SU-DHL-6 (cell line): ENCODE results near the gene SDR42E1.

Source experiments
- EZH2phosphoT487 ChIP-seq: fragments of 200-600 bp; sonication (generic), shearing (Covaris generic); conservative IDR thresholded peaks from 2 replicates; pipeline ENCODE4 v1.6.1; 2018; ENCODE audit warnings: mild to moderate bottlenecking, antibody characterized with exemption, low read length, moderate library complexity, mixed read lengths
- TF ChIP-seq, protein P1 (sequence below): fragments of 200-600 bp; sonication (generic); IDR thresholded peaks from one replicate; pipeline ENCODE4 v1.5.1; 2017; ENCODE audit warnings: antibody characterized with exemption, mild to moderate bottlenecking, low read length, moderate library complexity; ENCODE audit not compliant: insufficient read depth, poor library complexity, severe bottlenecking

GRCh38 chr16:82043680-82044584, 32.7 kb upstream of the SDR42E1 start:
- TF ChIP-seq, protein P1, sequence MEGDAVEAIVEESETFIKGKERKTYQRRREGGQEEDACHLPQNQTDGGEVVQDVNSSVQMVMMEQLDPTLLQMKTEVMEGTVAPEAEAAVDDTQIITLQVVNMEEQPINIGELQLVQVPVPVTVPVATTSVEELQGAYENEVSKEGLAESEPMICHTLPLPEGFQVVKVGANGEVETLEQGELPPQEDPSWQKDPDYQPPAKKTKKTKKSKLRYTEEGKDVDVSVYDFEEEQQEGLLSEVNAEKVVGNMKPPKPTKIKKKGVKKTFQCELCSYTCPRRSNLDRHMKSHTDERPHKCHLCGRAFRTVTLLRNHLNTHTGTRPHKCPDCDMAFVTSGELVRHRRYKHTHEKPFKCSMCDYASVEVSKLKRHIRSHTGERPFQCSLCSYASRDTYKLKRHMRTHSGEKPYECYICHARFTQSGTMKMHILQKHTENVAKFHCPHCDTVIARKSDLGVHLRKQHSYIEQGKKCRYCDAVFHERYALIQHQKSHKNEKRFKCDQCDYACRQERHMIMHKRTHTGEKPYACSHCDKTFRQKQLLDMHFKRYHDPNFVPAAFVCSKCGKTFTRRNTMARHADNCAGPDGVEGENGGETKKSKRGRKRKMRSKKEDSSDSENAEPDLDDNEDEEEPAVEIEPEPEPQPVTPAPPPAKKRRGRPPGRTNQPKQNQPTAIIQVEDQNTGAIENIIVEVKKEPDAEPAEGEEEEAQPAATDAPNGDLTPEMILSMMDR: no peak
- TF ChIP-seq EZH2phosphoT487: no peak
